HS-27A (cell line): Measurements from ENCODE around the gene MIA.
"Not testable (repeated sequence)": the region's sequence is repeated elsewhere in the genome, so short reads cannot be mapped to it uniquely, and the experiment has no call there.

Experiments used
- DNase-seq: peaks from one replicate; pipeline ENCODE4 v3.0.0-alpha.2; 2012; ENCODE audit warnings: low read depth, missing footprints

Gene MIA

DNA sequence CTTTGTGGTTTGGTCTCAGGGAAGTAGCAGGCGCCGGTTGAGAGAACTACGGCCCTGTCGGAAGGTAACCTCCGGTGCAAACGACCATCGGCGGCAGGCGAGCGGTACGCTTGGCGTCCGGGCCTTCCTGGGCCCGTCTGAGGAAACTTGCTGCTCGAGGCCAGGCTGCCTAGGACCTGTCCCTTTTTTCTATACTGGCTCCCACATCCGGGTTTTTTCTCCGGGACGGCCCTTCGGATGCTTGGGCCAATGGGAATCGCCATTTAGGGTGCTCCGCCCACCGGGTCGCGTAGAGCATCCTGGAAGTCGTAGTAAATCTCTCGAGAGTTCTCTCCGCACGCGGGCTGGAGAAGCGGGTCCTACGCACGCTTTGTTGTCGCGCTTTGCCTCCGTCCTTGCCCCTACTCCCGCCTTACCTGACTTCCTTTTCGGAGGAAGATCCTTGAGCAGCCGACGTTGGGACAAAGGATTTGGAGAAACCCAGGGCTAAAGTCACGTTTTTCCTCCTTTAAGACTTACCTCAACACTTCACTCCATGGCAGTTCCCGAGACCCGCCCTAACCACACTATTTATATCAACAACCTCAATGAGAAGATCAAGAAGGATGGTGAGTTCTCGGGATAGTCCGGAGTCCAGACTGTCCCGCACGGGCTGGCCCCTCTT, 24.3 kb upstream of the MIA start, which contains the start of gene SNRPA:
Gene SNRPA, plus strand, starts transcription at position 330 of the 664 bp plus-strand sequence. Its CDS starts 206 bp downstream, at position 536.
- DNase-seq: peak; percentile 100

DNA sequence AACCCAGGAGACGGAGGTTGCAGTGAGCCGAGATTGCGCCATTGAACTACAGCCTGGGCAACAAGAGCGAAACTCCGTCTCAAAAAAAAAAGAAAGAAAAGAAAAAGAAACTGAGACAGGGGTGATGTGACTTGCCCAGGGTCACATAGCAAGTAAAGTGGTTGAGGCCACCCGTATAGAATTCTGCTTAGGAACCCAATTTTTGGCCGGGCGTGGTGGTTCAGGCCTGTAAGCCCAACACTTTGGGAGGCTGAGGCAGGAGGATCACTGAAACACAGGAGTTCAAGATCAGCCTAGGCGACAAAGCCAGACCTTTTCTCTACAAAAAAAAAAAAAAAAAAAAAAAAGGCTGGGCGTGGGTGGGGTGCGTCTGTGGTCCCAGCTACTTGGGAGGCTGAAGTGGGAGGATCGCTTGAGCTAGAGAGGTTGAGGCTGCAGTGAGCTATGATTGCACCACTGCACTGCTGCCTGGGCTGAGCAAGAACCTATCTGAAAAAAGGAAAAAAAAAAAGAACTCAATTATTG, 23.0 kb upstream of the MIA start:
- no peak for DNase-seq

DNA sequence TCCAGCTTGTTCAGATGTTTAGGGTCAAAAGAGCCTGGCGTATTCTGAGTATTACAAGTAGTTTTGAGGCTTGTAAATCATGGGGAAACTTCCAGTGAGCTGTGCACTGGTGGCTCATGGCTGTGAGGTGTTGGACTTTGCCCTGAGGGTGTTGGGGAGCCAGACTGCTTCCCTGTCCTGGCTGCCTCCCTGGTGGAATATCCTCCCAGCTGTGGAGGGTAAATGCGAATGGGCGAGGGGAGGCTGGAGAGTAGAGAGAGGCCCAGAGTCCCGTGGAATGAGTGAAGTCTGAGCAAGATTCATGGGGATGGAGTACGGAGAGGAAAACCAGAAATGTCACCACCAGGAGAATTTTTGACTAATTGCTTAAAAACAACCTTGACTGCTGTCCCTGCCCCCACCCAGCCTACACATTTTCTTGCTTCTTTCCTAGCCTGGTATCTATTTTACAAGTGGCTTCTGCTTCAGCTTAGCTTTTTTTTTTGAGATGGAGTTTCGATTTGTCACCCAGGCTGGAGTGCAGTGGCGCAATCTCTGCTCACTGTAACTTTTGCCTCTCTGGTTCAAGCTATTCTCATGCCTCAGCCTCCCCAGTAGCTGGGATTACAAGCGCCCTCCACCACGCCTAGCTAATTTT, 20.6 kb upstream of the MIA start:
- DNase-seq: no peak

DNA sequence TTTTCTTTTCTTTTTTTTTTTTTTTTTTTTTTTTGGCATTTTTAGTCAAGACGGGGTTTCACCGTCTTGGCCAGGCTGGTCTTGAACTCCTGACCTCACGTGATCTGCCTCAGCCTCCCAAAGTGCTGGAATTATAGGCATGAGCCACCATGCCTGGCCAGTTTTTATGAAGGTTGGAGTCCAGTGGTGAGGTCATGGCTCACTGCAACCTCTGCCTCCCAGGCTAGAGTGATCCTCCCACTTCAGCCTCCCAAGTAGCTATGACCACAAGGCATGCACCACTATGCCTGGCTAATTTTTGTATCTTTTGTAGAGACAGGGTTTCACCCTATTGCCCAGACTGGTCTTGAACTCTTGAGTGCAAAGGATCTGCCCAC, 20.1 kb upstream of the MIA start:
- no peak for DNase-seq

DNA sequence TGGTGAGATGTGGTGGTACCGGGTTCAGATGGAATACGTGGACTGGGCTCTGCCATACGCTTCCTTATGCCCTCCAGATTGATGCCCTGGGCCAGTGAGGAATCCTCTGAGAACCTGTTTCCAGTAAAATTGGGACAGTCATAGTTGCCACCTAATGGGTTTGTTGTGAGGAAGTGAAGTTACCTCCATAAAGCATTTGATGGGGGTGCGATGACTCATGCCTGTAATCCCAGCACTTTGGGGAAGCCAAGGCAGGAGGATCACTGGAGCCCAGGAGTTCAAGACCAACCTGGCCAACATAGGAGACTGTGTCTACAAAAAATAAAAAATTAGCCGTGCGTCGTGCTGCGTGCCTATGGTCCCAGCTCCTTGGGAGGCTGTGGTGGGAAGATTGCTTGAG, 19.5 kb upstream of the MIA start:
- no peak for DNase-seq

DNA sequence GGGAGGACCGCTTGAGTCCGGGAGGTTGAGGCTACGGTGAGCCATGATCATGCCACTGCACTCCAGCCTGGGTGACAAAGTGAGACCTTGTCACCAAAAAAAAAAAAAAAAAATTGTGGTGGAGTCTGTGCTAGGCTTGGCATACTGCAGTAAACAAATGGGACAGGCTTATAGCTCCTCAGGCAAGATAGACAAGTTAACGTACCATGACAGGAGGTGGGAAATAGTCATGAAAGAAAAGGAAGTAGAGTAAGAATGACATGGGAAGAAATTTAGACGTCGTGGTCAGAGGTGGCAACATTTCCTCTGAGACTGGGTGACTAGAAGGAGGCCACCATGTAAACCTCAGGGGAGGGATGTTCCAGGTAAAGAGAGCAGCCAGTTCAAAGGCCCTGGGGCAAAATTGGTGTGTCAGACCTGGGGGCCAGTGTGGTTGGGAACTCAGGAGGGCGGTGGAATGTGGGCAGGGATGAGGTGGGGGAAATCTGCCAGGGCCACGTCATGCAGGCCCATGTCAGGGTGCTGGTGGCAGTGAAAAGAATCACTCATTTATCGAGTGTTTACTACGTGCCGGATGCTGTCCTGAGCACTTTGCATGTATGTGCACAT, 18.7 kb upstream of the MIA start:
- no peak for DNase-seq

DNA sequence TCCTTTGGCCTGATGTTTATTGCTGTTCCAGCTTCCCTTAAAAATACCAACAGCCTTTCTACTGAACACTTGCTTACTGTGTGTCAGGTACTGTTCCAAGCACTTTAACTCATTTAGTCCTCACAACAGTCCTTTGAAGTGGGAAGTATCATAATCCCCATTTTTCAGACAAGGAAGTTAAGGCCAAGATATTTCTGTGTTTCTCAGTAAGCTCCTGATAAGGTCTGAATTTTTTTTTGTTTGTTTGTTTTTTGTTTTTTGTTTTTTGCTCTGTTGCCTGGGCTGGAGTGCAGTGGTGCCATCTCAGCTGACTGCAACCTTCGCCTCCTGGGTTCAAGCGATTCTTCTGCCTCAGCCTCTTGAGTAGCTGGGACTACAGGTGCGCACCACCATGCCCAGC, 16.8 kb upstream of the MIA start:
- no peak for DNase-seq

DNA sequence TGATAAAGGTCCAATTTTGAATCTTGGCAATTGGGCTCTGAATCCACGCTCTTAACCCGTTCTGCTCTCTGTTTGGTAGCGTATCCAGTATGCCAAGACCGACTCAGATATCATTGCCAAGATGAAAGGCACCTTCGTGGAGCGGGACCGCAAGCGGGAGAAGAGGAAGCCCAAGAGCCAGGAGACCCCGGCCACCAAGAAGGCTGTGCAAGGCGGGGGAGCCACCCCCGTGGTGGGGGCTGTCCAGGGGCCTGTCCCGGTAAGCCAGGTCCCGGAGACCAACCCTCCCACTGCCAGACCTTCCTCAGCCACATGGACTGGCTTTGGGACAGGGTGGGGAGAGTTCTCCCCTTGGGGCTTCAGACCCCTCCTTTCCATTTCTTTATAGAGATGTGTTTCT, 16.0 kb upstream of the MIA start:
- DNase-seq: no peak

DNA sequence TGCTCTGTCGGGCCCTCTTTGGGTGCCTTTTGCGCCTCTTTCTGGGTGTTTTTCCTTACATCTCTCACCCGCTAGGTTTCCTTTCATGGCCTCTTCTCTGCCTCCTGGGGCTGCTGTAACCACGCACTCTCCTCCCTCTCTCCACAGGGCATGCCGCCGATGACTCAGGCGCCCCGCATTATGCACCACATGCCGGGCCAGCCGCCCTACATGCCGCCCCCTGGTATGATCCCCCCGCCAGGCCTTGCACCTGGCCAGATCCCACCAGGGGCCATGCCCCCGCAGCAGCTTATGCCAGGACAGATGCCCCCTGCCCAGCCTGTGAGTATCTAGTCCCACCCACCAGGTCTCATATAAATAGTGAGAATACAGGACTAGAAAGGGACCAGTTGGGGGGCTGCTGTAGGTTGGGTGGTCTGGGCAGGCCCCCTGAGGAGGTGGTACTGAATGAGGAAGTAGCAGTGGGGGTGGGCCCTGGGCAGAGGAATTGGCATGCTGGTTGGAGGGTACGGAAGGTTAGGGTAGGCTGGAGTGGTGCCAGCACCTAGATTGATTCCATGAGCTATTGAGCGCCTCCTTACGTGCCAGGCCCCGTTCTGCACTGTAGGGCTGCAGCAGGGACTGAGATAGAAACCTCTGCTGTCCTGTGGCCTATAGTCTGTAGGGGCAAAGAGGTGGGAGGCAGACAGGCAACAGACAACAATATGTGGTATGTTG, 12.4 kb upstream of the MIA start:
- DNase-seq: no peak

DNA sequence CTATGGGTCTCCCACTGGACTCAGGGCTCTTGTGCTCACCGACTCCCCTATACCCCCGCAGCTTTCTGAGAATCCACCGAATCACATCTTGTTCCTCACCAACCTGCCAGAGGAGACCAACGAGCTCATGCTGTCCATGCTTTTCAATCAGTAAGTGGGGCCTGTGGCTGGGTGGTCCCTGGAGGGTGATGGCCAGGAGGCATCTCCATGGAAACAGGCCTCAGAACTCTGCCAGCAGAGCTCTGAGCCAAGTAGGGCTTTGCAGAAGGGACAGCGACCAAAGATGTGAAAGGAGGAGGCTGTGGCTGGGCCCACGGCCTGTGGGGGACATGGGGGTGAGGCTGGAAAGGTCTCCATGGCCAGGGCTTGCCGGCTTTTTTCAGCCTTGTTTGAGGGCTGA, 11.8 kb upstream of the MIA start:
- DNase-seq: no peak

DNA sequence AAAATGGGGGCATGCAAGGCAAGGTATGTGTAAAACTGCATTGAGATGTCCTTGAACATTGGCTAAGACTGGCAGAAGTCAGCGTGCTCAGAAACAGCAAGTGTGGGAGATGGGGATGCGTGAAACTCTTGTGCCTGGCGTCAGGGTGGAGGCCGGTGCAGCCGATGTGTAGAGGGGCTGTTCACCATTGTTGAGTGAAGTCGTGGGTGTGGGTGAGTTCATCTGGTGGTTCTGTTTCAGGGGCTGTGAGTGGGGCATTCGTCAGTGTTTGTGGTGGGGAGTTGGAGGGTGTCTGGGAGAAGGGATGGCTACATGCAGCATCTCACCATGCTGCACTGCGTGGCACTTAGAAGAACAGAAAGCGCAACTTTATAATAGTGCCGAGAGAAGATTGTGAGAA, 11.4 kb upstream of the MIA start:
- DNase-seq: no peak

DNA sequence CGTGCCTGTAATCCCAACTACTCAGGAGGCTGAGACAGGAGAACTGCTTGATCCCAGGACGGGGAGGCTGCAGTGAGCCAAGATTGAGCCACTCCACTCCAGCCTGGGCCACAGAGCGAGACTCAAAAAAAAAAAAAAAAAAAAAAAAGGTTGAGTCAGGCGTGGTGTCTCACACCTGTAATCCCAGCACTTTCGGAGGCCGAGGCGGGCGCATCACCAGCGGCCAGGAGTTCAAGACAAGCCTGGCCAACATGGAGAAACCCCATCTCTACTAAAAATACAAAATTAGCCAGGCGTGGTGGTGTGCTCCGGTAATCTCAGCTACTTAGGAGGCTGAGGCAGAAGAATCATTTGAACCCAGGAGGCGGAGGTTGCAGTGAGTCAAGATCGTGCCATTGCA, 8.9 kb upstream of the MIA start:
- not testable (repeated sequence) for DNase-seq

DNA sequence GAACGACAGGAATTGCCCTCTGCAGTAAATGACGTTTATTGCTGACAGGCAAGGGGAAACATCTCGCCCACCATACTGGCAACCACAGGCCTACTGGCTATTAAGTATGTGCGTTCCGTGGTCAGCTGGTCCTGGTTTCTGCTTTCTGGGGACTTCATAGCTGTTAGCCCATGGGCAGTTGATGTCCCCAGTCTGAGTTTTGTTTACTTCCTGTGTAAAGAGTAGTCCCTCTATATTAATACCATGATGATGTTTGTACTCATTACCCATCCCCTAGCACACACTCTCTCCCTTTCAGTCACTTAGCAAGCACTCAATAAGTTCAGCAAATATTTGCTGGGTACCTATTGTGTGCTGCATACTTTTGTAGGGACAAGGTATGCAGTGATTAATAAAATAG, 6.5 kb upstream of the MIA start:
- no peak for DNase-seq

DNA sequence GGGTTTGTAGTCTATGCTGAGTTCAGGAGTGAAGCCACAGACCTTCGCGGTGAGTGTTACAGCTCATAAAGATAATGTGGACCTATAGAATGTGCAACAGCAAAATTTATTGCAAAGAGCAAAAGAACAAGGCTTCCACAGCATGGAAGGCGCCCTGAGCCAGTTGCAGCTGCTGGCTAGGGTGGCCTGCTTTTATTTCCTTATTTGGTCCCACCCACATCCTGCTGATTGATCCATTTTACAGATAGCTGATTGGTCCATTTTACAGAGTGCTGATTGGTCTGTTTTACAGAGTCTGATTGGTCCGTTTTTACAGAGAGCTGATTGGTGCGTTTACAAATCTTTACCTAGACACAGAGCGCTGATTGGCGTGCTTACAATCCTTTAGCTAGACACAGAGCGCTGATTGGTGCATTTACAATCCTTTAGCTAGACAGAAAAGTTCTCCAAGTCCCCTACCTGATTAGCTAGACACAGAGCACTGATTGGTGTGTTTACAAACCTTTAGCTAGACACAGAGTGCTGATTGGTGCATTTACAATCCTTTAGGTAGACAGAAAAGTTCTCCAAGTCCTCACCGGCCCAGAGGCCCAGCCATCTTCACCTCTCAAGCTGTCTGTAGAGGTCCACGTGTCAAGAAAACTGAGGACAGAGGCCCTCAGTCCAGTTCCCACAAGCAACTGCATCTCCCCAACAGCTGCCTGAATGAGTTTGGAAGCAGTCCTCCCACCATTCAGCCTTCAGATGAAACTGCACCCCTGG, 4.0 kb upstream of the MIA start:
- DNase-seq: not testable (repeated sequence)

DNA sequence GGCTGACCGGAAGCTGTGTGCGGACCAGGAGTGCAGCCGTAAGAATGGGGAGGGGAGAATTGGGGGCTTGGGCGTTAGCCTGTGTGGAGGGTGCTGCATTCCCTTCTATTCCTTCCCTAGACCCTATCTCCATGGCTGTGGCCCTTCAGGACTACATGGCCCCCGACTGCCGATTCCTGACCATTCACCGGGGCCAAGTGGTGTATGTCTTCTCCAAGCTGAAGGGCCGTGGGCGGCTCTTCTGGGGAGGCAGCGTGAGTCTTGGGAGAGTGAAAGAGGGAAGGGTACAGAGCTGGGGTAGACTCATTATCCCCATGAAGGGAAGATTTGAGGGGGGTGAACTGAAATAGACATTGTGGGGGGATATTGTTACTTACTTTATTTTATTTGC, 306 bp downstream of the MIA start:
- DNase-seq: no peak

DNA sequence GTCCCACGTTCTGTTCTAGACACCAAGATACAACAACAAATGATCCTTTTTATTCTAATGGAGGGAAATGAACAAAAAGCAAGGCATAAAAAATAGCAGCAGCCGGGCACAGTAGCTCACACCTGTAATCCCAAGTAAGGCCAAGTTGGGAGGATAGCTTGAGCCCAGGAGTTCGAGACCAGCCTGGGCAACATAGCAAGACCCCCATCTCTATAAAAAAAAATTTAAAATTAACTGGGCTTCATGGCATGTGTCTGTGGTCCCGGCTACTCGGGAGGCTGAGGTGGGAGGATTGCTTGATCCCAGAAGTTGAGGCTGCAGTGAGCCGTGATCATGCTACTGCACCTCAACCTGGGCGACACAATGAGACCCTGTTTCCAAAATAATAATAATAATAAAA, 1.0 kb downstream of the MIA start:
- DNase-seq: no peak

DNA sequence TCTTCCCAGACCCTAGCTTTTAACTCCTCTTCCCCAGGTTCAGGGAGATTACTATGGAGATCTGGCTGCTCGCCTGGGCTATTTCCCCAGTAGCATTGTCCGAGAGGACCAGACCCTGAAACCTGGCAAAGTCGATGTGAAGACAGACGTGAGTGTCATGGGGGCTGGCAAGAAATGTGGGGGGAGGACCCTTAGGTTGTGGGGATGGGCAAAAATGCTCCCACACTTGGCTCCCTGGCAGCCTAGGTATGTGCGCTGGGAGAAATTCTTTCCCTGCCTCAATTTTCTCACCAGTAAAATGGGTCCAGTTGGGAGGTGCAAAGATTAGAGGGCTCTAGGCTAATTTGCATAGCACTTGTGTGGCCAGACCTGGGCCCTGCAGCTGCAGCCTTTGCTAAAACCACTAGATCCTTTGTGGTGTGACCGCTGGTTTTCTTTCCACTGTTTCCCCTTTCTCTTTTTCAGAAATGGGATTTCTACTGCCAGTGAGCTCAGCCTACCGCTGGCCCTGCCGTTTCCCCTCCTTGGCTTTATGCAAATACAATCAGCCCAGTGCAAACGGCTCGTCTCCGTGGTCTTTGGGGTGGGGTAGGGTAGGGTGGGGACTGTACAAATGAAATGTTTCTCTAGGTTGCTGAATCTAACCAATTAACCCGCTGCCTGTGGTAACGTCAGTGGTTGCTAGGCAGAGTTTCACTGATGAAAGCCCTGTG, 1.8 kb downstream of the MIA start:
- DNase-seq: peak; percentile 96

DNA sequence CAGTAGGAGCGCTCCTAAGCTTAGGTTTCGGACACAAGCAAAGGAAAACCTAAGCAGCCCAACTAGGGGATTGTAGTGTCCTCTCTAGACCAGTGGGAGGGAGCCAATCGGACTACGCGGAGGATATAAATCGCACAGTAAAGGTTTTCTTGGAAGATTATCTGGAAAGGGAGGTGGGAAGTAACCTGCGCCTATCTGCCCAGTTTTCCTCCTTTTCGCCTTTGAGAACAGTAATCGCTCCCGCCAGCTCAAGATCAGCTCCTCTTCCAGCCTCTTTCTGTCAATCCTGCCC, 2.3 kb downstream of the MIA start:
- no peak for DNase-seq

DNA sequence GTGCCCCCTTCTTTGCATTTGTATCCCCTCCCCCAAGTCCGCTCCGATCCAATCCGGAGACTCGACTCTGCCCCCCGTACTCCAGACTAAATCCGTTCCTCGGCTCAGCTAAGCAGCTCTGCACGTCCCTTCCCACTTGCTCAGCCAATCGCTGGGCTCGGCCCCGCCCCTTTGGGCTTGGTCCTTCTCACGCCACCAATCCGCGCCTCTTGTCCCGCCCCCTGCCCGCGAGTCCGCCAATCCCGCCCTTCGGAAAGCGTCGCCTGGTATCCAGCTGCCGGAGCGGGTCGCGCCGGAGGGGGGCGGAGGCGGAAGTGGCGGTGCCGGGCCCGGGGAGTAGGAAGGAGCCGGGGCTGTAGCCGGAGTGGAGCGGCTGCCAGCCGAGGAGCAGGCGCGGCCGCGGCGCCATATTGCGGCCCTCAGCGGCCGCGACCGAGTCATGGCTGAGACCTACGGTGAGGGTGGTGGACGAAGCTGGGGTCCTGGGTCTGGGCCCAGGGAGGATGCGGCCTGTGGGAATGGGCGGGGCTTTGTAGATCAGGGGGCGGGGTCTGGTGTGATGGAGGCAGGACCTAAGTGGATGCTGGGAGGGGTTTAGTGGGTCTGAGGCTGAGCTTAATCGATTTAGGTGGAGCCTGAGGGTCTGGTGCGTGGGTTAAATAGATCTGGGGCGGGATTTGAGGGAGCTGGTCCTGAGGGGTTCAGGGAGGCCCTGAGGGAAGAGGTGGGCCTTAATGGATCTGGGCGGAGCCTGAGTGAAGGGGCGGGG, 2.8 kb downstream of the MIA start, which contains the start of gene RAB4B:
Gene RAB4B, plus strand, starts transcription at position 311 of the 769 bp plus-strand sequence. Its CDS starts 129 bp downstream, at position 440.
- peak; percentile 100 for DNase-seq

DNA sequence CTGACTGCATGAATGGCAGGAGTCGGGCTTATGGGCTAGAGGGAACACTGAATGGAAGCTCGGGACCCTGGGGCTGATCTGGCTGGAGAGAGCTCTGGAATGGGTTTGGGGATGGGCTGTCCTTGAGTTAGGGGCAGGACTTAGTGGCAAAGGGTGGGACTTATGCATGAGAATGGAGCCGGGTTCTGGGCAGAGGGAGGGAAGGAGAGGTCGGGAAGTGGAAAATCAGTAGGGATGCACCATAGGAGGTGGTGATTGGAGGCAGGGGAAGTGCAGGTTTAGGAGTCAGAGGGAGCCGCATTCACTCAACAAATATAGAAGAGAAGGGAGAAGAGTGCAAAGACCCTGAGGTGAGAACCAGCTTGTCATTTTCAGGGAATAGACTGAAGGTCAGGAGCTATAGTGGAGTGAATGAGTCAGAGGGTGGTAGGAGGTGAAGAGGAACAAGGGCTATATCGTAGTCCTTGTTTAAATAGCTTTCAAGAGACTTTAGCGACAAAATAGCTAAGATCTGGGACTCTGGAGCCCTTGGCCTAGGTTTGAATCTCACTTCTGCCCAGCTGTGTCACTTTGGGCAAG, 3.5 kb downstream of the MIA start:
- DNase-seq: peak; percentile 38
